NCI-H2107 treated with DMSO at 0.1 percent for 48 hours (cell line): ENCODE measurements around the gene RCVRN.

Experiments used
- DNase-seq: peaks from one replicate; lab custom pipeline; 2025; ENCODE audit not compliant: unreplicated experiment; lab: John Stamatoyannopoulos, UW

RCVRN gene

GRCh38 chr17:9899280-9900043 is 5.6 kb downstream of the RCVRN start:
- DNase-seq: no peak

GRCh38 chr17:9898812-9899211 is 6.3 kb downstream of the RCVRN start:
- no peak for DNase-seq

GRCh38 chr17:9897372-9897968 is 7.6 kb downstream of the RCVRN start:
- no peak for DNase-seq

- DNase-seq: no peak
Measured at GRCh38 chr17:9895923-9896322, 9.1 kb downstream of the RCVRN start.

- DNase-seq: no peak
Measured at GRCh38 chr17:9894231-9894630, 10.8 kb downstream of the RCVRN start.

GRCh38 chr17:9893411-9894012 is 11.6 kb downstream of the RCVRN start:
- no peak for DNase-seq

- DNase-seq: no peak
Measured at GRCh38 chr17:9890124-9890523, 14.9 kb downstream of the RCVRN start.

GRCh38 chr17:9887508-9887907 is 17.6 kb downstream of the RCVRN start:
- no peak for DNase-seq

- DNase-seq: no peak
Measured at GRCh38 chr17:9886141-9886930, 18.7 kb downstream of the RCVRN start.

- DNase-seq: no peak
Measured at GRCh38 chr17:9883451-9883850, 21.6 kb downstream of the RCVRN start.

GRCh38 chr17:9880582-9880999 is 24.5 kb downstream of the RCVRN start:
- DNase-seq: no peak

- no peak for DNase-seq
Measured at GRCh38 chr17:9878786-9879525, 26.1 kb downstream of the RCVRN start.

GRCh38 chr17:9878356-9878755 is 26.7 kb downstream of the RCVRN start:
- no peak for DNase-seq

GRCh38 chr17:9875441-9875840 is 29.6 kb downstream of the RCVRN start:
- no peak for DNase-seq

- no peak for DNase-seq
Measured at GRCh38 chr17:9874722-9875121, 30.3 kb downstream of the RCVRN start.

- no peak for DNase-seq
Measured at GRCh38 chr17:9872852-9873251, 32.2 kb downstream of the RCVRN start.

- DNase-seq: no peak
Measured at GRCh38 chr17:9868552-9868951, 36.5 kb downstream of the RCVRN start.

GRCh38 chr17:9865586-9865985 is 39.5 kb downstream of the RCVRN start:
- no peak for DNase-seq

- no peak for DNase-seq
Measured at GRCh38 chr17:9862949-9863348, 42.1 kb downstream of the RCVRN start.

GRCh38 chr17:9862220-9862619 is 42.9 kb downstream of the RCVRN start:
- DNase-seq: no peak

GRCh38 chr17:9860851-9861250 is 44.2 kb downstream of the RCVRN start:
- no peak for DNase-seq
